ENCODE data around the gene DNM1L.
A peak's percentile ranks its signal among the peaks of the same experiment; 100 is the strongest.
"Not testable (repeated sequence)": the region's sequence is repeated elsewhere in the genome, so short reads cannot be mapped to it uniquely, and the experiment has no call there.

DNM1L gene

GRCh38 chr12:32698285-32698684 lies 19.2 kb downstream of the DNM1L start:
- DNase-seq, result no peak

- DNase-seq, result not testable (repeated sequence)
Observed at GRCh38 chr12:32699437-32699836, 20.3 kb downstream of the DNM1L start.

GRCh38 chr12:32702473-32702872 lies 23.4 kb downstream of the DNM1L start:
- no peak for DNase-seq

GRCh38 chr12:32702946-32703345 lies 23.8 kb downstream of the DNM1L start:
- DNase-seq, result no peak

GRCh38 chr12:32705783-32706182 lies 26.7 kb downstream of the DNM1L start:
- DNase-seq, result no peak

GRCh38 chr12:32706335-32707024 lies 27.4 kb downstream of the DNM1L start:
- DNase-seq, result no peak

- DNase-seq, result no peak
Observed at GRCh38 chr12:32708926-32709325, 29.8 kb downstream of the DNM1L start.

- no peak for DNase-seq
Observed at GRCh38 chr12:32714772-32715171, 35.7 kb downstream of the DNM1L start.

GRCh38 chr12:32718926-32719325 lies 39.8 kb downstream of the DNM1L start:
- DNase-seq, result no peak

- not testable (repeated sequence) for DNase-seq
Observed at GRCh38 chr12:32725308-32725707, 46.2 kb downstream of the DNM1L start.

- DNase-seq, result no peak
Observed at GRCh38 chr12:32726286-32726685, 47.2 kb downstream of the DNM1L start.

GRCh38 chr12:32727237-32727636 lies 48.1 kb downstream of the DNM1L start:
- no peak for DNase-seq

GRCh38 chr12:32734952-32735351 lies 55.9 kb downstream of the DNM1L start:
- DNase-seq, result no peak

GRCh38 chr12:32736445-32736844 lies 57.3 kb downstream of the DNM1L start:
- no peak for DNase-seq

GRCh38 chr12:32737715-32738114 lies 58.6 kb downstream of the DNM1L start:
- no peak for DNase-seq

- no peak for DNase-seq
Observed at GRCh38 chr12:32739279-32739678, 60.2 kb downstream of the DNM1L start.

GRCh38 chr12:32742133-32742532 lies 63.0 kb downstream of the DNM1L start:
- DNase-seq, result no peak

- no peak for DNase-seq
Observed at GRCh38 chr12:32743264-32743663, 64.2 kb downstream of the DNM1L start.

GRCh38 chr12:32753605-32754004 lies 74.5 kb downstream of the DNM1L start:
- no peak for DNase-seq

GRCh38 chr12:32754111-32754510 lies 75.0 kb downstream of the DNM1L start:
- DNase-seq, result no peak

- peak; percentile 70 for DNase-seq
Observed at GRCh38 chr12:32755051-32755653, 76.1 kb downstream of the DNM1L start.

- DNase-seq, result peak; percentile 99
Observed at GRCh38 chr12:32755654-32756475, 76.8 kb downstream of the DNM1L start, which contains the start of gene YARS2. Gene YARS2 (minus strand): TSS chr12:32755897. CDS start chr12:32755874, 23 bp downstream.

GRCh38 chr12:32756476-32757066 lies 77.5 kb downstream of the DNM1L start:
- DNase-seq, result no peak
